A549 (cell line): ENCODE results near the gene KRTAP5-2. TPM values are rescaled to one million over a fixed set of nuclear protein-coding genes. Genes with fewer than 3 reads are reported as not detected.
"Not testable (repeated sequence)": the region's sequence is repeated elsewhere in the genome, so short reads cannot be mapped to it uniquely, and the experiment has no call there.

Source experiments
- ATAC-seq, 2 experiments: fragments of 200-7000 bp in 1 of 2; fragments of >200 bp in 1 of 2; cut with Nextera tagmentation in 1 of 2; cut with Tn5 transposase in 1 of 2; 3 replicates each; pipeline versions ENCODE4 v1.8.0 to v1.9.1; 2018 to 2020; ENCODE audit warnings: mild to moderate bottlenecking in 1 of 2, moderate library complexity in 1 of 2
- CTCF ChIA-PET: fragments of 300-600 bp; sonication (Branson Sonifier 250); formaldehyde crosslinking; extraction: SDS; loops from one replicate; lab custom pipeline; 2021; ENCODE audit warnings: antibody characterized with exemption, inconsistent platforms; lab: Yijun Ruan, JAX
- POLR2A ChIA-PET: fragments of 350-600 bp; formaldehyde crosslinking; extraction: SDS; loops from one replicate; lab custom pipeline; 2021; ENCODE audit warnings: antibody characterized with exemption, inconsistent platforms; lab: Yijun Ruan, JAX
- DNase-seq, 2 experiments: peaks; one replicate each; pipeline versions ENCODE4 v3.0.0 to v3.0.0-alpha.2; 2011 to 2016; ENCODE audit warnings: low read depth in 1 of 2, low spot score in 1 of 2
- FAIRE-seq: peaks from 2 replicates; lab custom pipeline; 2011; peaks lifted over from hg19 to GRCh38; lab: Jason Lieb, UNC
- H3K27ac ChIP-seq, 2 experiments: fragments of >200 bp; sonication (Bioruptor Twin); formaldehyde crosslinking; 3 replicates each; pipeline ENCODE4 v1.5.1; 2016 to 2017
- H3K4me1 ChIP-seq: fragments of >200 bp; sonication (Bioruptor Twin); formaldehyde crosslinking; 3 replicates; pipeline ENCODE4 v1.6.1; 2016
- H3K4me2 ChIP-seq: fragments of >200 bp; sonication (Bioruptor Twin); formaldehyde crosslinking; 3 replicates; pipeline ENCODE4 v1.6.1; 2016
- H3K4me3 ChIP-seq: fragments of >200 bp; sonication (Bioruptor Twin); formaldehyde crosslinking; 3 replicates; pipeline ENCODE4 v1.5.1; 2016
- H3K9me3 ChIP-seq: fragments of >200 bp; sonication (Bioruptor Twin); formaldehyde crosslinking; 3 replicates; pipeline ENCODE4 v1.6.1; 2016
- ATOH8 ChIP-seq: fragments of 250-450 bp; sonication (Bioruptor Pico); IDR thresholded peaks from 2 replicates; pipeline ENCODE4 v1.5.0; 2020; ENCODE audit warnings: low read depth, mild to moderate bottlenecking, moderate library complexity
- CBX8 ChIP-seq: fragments of 200-600 bp; sonication (generic); IDR thresholded peaks from 2 replicates; pipeline ENCODE4 v1.6.1; 2016
- CEBPB ChIP-seq, 2 experiments: fragments of >200 bp in 1 of 2; sonication (Bioruptor Twin) in 1 of 2; formaldehyde crosslinking in 1 of 2; IDR thresholded peaks; 2 replicates each; pipeline ENCODE4 v1.6.1; 2012 to 2016
- CHD2 ChIP-seq: fragments of 150-350 bp; IDR thresholded peaks from 2 replicates; pipeline ENCODE4 v1.6.1; 2014; ENCODE audit warnings: low read length; ENCODE audit not compliant: partially characterized antibody
- CHD4 ChIP-seq: fragments of 200-600 bp; sonication (generic); IDR thresholded peaks from 2 replicates; pipeline ENCODE4 v1.6.1; 2016; ENCODE audit warnings: antibody characterized with exemption, mild to moderate bottlenecking, borderline replicate concordance
- CTCF ChIP-seq: fragments of >200 bp; sonication (Bioruptor Twin); formaldehyde crosslinking; IDR thresholded peaks from 3 replicates; pipeline ENCODE4 v1.5.1; 2016
- EHF ChIP-seq: fragments of 250-450 bp; sonication (Bioruptor Pico); IDR thresholded peaks from 2 replicates; pipeline ENCODE4 v1.5.0; 2020; ENCODE audit warnings: mild to moderate bottlenecking
- ESRRA ChIP-seq: fragments of 150-350 bp; IDR thresholded peaks from 2 replicates; pipeline ENCODE4 v1.6.1; 2014; ENCODE audit warnings: mild to moderate bottlenecking, low read length, borderline replicate concordance
- FOXS1 ChIP-seq: fragments of 250-450 bp; sonication (Bioruptor Pico); IDR thresholded peaks from 2 replicates; pipeline ENCODE4 v1.5.0; 2020; ENCODE audit warnings: mild to moderate bottlenecking, moderate library complexity
- HEYL ChIP-seq: fragments of 250-450 bp; sonication (Bioruptor Pico); IDR thresholded peaks from 2 replicates; pipeline ENCODE4 v1.8.0; 2021; ENCODE audit warnings: mild to moderate bottlenecking, moderate library complexity
- HMGXB4 ChIP-seq: fragments of 250-450 bp; sonication (Bioruptor Pico); IDR thresholded peaks from 2 replicates; pipeline ENCODE4 v1.5.0; 2021; ENCODE audit warnings: mild to moderate bottlenecking, moderate library complexity, borderline replicate concordance
- JUN ChIP-seq, 2 experiments: fragments of >200 bp; sonication (Bioruptor Twin); formaldehyde crosslinking; IDR thresholded peaks; 2 replicates in 1 of 2; 3 replicates in 1 of 2; pipeline ENCODE4 v1.6.1; 2016 to 2017
- JUNB ChIP-seq: fragments of >200 bp; sonication (Bioruptor Twin); formaldehyde crosslinking; IDR thresholded peaks from 2 replicates; pipeline ENCODE4 v1.6.1; 2016
- KDM1A ChIP-seq: fragments of 200-600 bp; sonication (generic); IDR thresholded peaks from 2 replicates; pipeline ENCODE4 v1.6.1; 2016; ENCODE audit warnings: low read depth, mild to moderate bottlenecking
- MAFK ChIP-seq: fragments of 450-650 bp; IDR thresholded peaks from 2 replicates; pipeline ENCODE4 v1.6.1; 2014; ENCODE audit not compliant: partially characterized antibody
- MAX ChIP-seq: IDR thresholded peaks from 2 replicates; pipeline ENCODE4 v1.6.1; 2012
- MYC ChIP-seq: IDR thresholded peaks from 2 replicates; pipeline ENCODE4 v1.6.1; 2012; ENCODE audit warnings: mild to moderate bottlenecking, inconsistent platforms, low read length, improper control_type of control experiment, borderline replicate concordance
- POLR2A ChIP-seq: IDR thresholded peaks from 2 replicates; pipeline ENCODE4 v1.6.1; 2012; ENCODE audit warnings: mild to moderate bottlenecking, low read length
- SMC3 ChIP-seq: fragments of >200 bp; sonication (Bioruptor Twin); formaldehyde crosslinking; IDR thresholded peaks from 3 replicates; pipeline ENCODE4 v1.6.1; 2018; ENCODE audit warnings: inconsistent platforms
- SREBF2 ChIP-seq: fragments of 450-650 bp; IDR thresholded peaks from 2 replicates; pipeline ENCODE4 v1.6.1; 2014; ENCODE audit warnings: mild to moderate bottlenecking, moderate library complexity
- USF2 ChIP-seq: fragments of 450-650 bp; IDR thresholded peaks from 2 replicates; pipeline ENCODE4 v1.6.1; 2014; ENCODE audit warnings: antibody characterized with exemption
- ZNF302 ChIP-seq: fragments of 250-450 bp; sonication (Bioruptor Pico); IDR thresholded peaks from 2 replicates; pipeline ENCODE4 v1.9.0; 2021; ENCODE audit warnings: inconsistent platforms, mild to moderate bottlenecking, moderate library complexity
- ZSCAN20 ChIP-seq: fragments of 250-450 bp; sonication (Bioruptor Pico); IDR thresholded peaks from 2 replicates; pipeline ENCODE4 v1.8.0; 2022; ENCODE audit warnings: mild to moderate bottlenecking, moderate library complexity
- WGBS: methylation state at CpG from one replicate; pipeline ENCODE4 v1.1.6; 2017; ENCODE audit errors: missing lambda C conversion rate; 5-methylcytosine and 5-hydroxymethylcytosine counted together
- polyA plus RNA-seq, 4 experiments: library from polyadenylated mRNA; depleted of rRNA in 3 of 4; stranded (reverse); fragments of >200 nt; fragmentation: RNase III in 1 of 4; extraction: RNeasy Plus Mini Kit Qiagen cat#74134 plus additional on column Dnase treatment in 1 of 4; gene quantifications; 2 replicates in 3 of 4; 3 replicates in 1 of 4; pipeline ENCODE4 v1.2.3, GENCODE V29; 2011 to 2017

Gene KRTAP5-2
- polyA plus RNA-seq, 2 of the 4 experiments (the other 2 are of a cell fraction): not detected

GRCh38 chr11:1607156-1607845 lies 9.2 kb upstream of the KRTAP5-2 start:
- H3K4me2 ChIP-seq, H3K4me1 ChIP-seq, H3K27ac ChIP-seq, H3K4me3 ChIP-seq, FAIRE-seq, DNase-seq, POLR2A ChIA-PET, H3K9me3 ChIP-seq: not testable (repeated sequence)
- WGBS: 53% methylated on average over 18 of the region's 18 CpGs
- CTCF ChIA-PET: interaction anchor here (1.7 kb wide), 1 partner anchor 60 kb away, joined by 5 read pairs; no protein-coding TSS in a partner anchor
- ATAC-seq: peak; percentile 55; a peak in 4 of 6 replicates

- DNase-seq, H3K4me3 ChIP-seq, H3K4me1 ChIP-seq, FAIRE-seq, ATAC-seq, H3K27ac ChIP-seq, POLR2A ChIA-PET, H3K9me3 ChIP-seq, H3K4me2 ChIP-seq: not testable (repeated sequence)
- WGBS: 78% methylated on average over 11 of the region's 13 CpGs
- CTCF ChIA-PET: interaction anchor here (1.2 to 1.6 kb wide), 4 partner anchors 10 to 47 kb away, joined by 3 to 7 read pairs (median 4); no protein-coding TSS in a partner anchor
Observed at GRCh38 chr11:1605923-1606322, 7.8 kb upstream of the KRTAP5-2 start.

GRCh38 chr11:1604711-1605110 lies 6.6 kb upstream of the KRTAP5-2 start:
- Histone ChIP-seq H3K4me1 (no peaks in the 10 kb centered on the region), H3K4me2 (no peak overlapping the region), H3K27ac (no peak overlapping the region), H3K9me3 (no peaks in the 10 kb centered on the region)
- CTCF ChIA-PET: interaction anchor here (1.2 to 1.6 kb wide), 3 partner anchors 13 to 48 kb away, joined by 3 to 5 read pairs (median 4); no protein-coding TSS in a partner anchor
- FAIRE-seq: no peak
- 50% methylated on average over 6 of the region's 7 CpGs for WGBS
- DNase-seq: no peak
- POLR2A ChIA-PET: no interaction called here
- TF ChIP-seq KDM1A (no peak), HMGXB4 (CRISPR knock-in tag) (no peak), ATOH8 (CRISPR knock-in tag) (no peak), USF2 (no peak), POLR2A (no peak), MAFK (no peak), ZSCAN20 (CRISPR knock-in tag) (no peak), CHD2 (no peak), ESRRA (no peak)
- TF ChIP-seq, all 56 proteins: peak for 0
- no peak; a peak in 1 of 6 replicates for ATAC-seq
- H3K4me3 ChIP-seq: no peak overlapping the region

- no peaks in the 10 kb centered on the region for H3K9me3 ChIP-seq
- POLR2A ChIA-PET: no interaction called here
- CTCF ChIA-PET: no interaction called here
- no peaks in the 10 kb centered on the region for H3K4me1 ChIP-seq
- TF ChIP-seq MAFK (no peak), CTCF (no peak), JUNB (no peak), CBX8 (no peak), CHD4 (no peak), SMC3 (no peak), USF2 (no peak), ZNF302 (CRISPR knock-in tag) (no peak), HEYL (CRISPR knock-in tag) (no peak), FOXS1 (CRISPR knock-in tag) (no peak), CEBPB (IDR thresholded peaks at IDR 0.05) (no peak), MAX (no peak), JUN (IDR thresholded peaks at IDR 0.05) (no peak), MYC (no peak), EHF (no peak), SREBF2 (no peak)
- no peak for FAIRE-seq
- no peak for ATAC-seq
- WGBS: 58% methylated on average over 7 of the region's 11 CpGs
- no peak for DNase-seq
- no peak overlapping the region for H3K4me2 ChIP-seq
- no peak overlapping the region for H3K4me3 ChIP-seq
- H3K27ac ChIP-seq: no peak overlapping the region
Observed at GRCh38 chr11:1604181-1604580, 6.1 kb upstream of the KRTAP5-2 start.
